GM19238 (cell line): ENCODE data around the gene PSMB8.
"Not testable (repeated sequence)": the region's sequence is repeated elsewhere in the genome, so short reads cannot be mapped to it uniquely, and the experiment has no call there.

ENCODE experiments used
- DNase-seq: peaks from one replicate; pipeline ENCODE4 v3.0.0; 2011; ENCODE audit warnings: low spot score; ENCODE audit not compliant: insufficient read length

The PSMB8 gene

DNA sequence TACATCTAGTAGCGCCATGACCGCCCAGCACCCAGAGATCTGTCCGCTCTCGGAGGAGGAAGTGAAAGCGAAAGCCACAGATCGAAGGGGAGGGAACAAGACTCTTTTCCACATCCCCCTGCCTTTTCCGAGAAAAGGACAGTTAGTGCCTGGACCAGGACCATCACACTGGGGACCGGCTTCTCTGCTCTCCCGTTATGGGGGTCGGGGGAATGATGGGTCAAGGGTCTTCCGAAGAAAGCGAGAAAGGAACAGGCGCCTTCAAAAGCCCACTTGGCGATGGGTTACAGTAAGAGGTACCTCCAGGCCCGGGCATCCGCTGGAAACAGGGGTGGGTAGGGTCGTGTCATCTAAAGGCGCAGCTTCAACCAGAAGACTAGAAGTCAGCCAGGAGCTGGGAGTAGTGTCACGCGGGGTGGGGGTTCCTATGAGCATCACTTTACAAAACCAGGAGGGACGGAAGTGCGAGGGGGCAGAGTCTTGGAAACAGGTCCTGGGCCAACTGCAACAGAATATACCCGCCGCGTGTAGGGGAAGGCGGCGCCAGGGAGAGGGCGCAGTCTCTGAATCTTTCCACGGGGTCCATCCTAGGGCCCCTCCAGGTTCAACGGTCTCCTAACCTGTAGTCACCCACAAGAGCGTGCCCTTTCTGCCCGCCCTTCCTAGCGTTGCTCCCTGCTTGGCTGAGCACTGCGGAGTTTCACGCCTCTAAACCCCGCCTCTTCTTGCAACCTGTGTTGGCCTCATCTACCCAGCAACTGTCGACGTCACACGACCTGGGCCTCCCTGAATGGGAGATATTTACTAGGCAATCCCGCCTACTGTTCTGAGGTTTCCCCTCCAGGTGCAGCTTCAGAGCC lies at the start of gene PSMB8:
PSMB8 (minus strand) TSS at position 69 of the 860 bp plus-strand sequence; CDS start at position 18, 51 bp downstream.
- DNase-seq = peak; percentile 70

DNA sequence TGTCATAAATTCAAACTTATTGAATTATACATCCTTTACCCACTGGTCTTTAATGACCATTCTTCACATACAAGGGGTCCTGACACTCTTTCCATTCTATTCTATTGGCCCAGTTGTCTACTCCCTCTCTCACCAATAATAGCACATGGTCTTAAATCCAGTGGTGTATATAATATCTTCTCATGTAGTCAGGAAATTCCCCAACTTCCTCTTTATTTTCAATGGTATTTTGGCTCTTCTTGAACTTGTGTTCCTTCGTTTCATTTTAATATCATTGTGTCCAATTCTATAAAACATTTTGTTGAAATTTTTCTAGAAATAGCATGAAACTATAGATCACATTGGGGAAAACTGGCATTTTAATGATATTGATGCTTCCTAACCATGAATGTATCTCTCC lies 47.0 kb upstream of the PSMB8 start:
- no peak for DNase-seq

DNA sequence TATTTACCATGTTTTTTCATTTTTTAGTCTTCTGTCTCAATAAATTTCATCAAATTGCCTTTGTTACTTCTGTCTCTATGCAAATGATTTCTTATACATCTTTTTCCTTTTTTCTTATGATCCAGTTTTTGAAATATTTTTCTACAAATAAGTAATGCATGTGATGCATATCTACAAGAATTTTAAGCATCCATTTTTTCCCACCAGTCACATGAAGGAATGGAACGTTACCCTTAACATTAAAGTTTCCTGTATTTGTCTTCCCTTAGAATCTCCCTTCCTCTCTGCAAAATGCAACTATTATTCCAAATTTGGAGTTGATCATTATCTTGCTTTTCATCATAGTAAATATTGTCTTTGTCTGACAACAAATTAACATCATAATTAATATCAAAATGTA lies 45.7 kb upstream of the PSMB8 start:
- no peak for DNase-seq

DNA sequence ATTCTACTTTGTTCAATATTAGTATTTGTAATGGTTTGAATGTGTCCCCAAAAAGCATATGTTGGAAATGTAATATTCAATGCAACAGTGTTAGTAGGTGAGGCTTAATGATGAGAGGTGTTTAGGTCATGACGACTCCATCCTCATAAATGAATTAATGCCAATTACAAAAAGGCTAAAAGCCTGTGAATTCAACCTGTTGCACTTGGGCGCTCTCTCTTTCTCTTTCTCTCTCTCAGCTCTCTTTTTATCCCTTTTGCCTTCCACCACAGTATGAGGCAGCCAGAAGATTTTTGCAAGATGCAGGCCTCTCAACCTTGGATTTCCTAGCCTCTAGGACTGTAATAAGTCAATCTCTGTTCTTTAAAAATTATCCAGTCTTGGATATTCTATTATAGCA lies 44.7 kb upstream of the PSMB8 start:
- DNase-seq = no peak

DNA sequence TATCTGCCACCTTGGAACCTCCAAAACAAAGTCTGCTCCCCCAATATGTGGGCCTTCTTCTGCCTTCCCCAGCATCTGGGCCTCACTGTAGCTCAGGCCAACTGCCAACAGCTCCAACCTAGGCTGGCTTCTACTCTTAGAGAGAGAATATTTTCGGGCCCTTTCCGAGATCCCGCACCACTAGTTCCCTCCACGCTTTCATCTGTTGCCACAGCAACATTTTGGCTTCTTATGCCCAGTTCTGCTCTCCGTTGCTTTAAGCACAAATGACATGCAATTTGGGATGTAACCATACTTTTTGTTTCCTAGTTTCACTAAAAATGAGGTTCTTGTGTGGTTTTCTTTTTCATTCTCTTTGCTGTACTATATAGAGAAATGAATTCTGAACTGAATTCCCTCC lies 43.8 kb upstream of the PSMB8 start:
- DNase-seq = no peak

DNA sequence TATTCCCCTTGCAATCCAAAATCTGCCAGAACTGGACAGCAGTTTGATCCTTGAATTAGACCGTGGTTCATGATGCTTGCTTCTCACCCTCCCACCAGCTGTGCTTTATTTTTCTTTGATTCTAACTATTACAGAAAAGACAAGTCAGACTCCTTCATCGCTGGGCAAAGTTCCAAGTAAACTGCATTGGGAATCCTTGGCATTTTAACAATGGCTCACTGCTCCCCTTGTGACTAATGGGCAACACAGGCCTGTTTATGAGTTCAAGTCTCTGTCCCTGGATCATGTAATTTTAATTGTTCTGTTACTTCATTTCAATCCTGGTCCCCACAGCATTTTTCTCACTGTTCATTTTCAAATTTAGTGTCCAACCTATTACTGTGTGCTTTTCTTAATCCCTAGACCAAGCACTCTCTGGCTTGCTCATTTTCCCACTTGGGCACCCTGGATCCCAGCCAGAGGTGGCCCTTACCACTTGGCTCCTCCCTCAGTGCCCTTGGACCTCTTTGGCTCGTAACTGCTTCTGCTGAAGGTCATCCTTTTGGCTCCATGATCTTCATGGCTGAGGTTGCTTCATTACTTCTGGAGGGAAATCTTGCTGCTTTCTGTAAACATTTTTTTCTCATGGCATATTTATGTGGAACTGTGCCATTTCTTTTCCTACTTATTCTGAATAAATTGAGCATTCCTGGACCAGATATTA lies 43.0 kb upstream of the PSMB8 start:
- DNase-seq = no peak

DNA sequence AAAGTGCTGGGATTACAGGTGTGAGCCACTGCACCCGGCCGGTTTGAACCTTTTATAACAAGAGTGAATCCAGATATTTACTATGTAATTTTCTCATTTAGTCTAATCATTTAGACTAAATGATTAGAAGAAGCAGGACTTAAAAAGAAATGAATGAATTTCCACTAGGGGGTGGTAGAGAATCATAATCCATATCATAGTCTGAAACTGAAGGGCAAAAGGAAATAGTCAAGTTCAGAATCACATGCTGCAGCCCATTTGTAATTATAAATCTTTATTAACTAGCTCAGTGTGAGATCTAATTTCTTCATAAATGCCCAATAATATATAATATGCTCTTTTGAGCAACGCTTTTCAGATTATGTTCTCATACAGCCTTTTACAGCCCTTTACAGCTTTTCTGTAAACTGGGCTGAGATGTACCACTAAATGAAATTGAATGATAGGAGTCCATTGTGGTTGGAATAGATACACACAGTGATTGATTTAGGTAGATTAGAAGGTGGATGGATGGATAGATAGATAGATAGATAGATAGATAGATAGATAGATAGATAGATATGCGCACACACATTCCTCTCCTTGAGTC lies 41.9 kb upstream of the PSMB8 start:
- peak; percentile 22 for DNase-seq

DNA sequence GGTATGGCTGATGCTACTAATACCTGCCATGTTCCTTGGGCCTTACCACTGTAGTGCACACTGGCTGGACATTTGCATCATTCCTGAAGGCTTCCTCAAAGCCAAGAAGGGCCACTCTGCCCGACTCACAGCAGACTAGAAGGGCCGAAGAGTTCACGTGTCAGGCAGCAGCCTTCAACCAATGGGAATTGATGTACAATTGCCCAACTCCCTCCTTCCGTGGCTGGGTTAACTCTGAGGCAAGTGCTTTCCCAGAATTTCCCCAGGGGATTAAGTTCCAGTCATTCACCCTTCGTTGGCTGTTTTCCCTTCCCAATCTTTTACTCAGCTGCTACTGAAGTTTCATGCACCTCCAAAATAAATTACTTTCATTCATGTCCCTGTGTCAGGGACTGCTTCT lies 39.9 kb upstream of the PSMB8 start:
- no peak for DNase-seq

DNA sequence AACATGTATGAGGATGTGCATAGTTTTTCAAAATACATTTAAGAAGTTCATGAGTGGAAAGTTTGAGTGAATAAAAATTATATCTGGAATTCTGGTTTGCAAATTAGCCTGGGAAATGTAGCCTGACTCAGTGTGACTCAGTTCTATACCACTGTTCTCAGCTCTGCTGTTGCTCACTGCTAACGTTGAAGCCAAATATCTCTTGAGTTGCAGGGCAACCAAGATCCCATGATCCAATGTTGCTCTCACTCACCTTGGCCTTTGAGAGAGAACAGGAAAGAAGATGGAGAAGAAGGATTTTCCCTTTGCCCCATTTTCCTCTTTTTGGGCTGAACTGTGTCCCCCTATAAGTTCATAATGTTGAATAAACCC lies 39.0 kb upstream of the PSMB8 start:
- no peak for DNase-seq

DNA sequence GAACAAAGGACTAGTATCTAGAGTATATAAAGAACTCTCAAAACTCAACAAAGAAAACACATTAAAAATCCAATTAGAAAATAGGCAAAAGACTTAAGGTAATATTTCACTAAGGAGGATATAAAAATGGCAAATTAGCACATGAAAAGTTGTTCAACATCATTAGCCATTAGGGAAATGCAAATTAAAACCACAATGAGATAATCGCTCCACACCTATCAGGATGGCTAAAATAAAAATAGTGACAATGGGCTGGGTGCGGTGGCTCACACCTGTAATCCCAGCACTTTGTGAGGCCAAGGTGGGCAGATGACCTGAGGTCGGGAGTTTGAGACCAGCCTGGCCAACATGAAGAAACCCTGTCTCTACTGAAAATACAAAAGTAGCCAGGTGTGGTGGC lies 37.1 kb upstream of the PSMB8 start:
- DNase-seq = not testable (repeated sequence)

DNA sequence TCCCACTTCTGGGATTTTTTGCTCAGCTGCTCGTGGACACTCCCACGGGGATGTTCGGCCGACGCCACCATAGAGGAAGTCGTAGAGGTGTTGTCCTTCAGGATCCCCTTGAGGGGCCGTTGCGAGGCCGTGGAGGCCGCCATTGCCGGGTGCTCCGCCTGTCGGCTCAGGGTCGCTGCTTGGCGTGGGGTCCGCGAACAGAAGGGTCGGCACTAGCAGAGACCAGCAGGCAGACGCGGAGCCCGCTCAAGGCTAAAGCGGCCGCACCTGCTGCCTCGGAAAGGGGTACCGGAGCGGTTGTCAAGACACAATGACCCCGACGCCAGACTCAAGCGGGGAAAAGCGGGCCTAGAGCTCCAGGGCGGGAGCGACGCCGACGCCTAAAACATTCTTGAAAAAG lies 35.8 kb upstream of the PSMB8 start:
- no peak for DNase-seq

DNA sequence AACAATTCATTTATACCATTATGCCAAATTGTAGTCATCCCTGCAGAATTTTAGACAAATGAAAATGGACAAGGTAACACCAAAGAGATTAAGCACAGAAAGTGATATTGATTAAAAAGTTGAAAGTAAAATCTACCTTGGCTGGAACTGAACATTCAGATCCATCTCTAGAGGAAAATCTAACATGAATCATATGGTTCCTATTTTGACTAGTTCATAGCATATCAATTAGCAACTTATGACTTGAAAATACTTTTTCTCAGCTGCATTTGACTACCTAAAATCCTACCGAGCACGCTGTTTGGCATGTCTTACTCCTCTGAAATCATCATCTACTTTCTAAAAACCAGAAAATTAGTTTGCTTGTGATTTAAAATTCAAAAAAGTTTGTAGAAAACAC lies 32.8 kb upstream of the PSMB8 start:
- no peak for DNase-seq

DNA sequence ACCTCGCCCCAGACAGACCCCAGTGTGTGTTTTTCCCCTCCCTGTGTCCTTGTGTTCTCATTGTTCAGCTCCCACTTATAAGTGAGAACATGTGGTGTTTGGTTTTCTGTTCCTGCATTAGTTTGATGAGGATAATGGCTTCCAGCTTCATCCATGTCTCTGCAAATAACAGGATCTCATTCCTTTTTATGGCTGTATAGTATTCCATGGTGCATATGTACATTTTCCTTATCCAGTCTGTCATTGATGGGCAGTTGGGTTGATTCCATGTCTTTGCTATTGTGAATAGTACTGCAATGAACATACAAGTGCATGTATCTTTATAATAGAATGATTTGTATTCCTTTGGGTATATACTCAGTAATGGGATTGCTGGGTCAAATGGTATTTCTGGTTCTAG lies 30.1 kb upstream of the PSMB8 start:
- not testable (repeated sequence) for DNase-seq

DNA sequence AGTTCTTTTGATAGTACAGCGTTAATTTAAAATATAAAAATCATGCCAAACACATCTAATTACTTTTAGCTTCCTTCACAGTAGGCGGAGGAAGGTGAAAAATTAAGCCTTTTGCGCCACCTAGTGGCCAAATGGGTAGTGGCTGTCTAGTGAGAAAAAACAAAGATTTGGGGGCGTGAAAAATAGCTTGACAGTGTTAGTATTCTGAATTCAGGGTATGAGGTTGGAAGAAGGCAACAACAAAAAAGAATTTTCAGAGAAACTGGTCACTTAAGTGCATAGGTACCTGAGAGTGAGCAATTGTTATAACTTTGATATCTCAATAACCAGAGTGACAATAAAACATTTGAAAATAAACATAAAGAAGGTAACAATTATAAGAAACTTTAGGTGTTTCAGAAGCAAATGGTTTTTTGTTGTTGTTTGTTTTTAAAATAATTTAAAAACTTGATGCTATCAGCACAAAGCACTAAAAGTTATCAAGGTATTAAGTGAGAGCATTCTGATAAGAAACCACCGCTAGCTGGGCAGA lies 24.5 kb upstream of the PSMB8 start:
- DNase-seq = no peak

DNA sequence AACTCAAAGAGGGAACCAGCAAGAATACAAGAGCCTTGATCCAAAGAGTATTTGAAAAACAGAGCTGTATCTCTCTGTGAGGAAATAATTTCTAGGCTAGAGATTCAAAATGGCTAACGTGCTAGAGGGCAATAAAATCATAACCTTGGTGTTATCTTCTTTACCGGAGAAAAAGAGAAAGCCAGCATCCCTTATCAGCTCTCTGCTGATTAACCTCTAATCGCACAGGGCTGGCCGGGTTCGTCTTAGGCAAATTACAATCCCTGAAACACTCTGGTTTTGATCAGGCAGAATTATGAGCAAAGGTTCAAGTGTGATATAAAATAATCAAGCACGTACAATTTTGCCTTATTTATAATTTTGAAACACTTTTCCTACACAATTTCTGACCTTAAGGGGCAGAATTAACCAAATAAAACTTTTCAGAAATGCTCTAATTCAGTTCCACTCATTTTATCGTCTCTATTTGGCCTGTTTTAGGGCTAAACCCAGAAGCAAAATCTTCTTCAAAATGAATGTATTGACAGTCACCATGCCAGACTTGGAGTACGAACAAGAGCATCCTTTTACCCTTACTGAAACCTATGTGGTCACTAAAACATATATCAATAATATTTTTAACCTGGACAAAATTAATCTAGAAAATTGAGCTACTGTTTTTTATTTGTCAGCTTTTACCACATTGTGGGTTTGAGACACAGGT lies 23.9 kb upstream of the PSMB8 start:
- no peak for DNase-seq

DNA sequence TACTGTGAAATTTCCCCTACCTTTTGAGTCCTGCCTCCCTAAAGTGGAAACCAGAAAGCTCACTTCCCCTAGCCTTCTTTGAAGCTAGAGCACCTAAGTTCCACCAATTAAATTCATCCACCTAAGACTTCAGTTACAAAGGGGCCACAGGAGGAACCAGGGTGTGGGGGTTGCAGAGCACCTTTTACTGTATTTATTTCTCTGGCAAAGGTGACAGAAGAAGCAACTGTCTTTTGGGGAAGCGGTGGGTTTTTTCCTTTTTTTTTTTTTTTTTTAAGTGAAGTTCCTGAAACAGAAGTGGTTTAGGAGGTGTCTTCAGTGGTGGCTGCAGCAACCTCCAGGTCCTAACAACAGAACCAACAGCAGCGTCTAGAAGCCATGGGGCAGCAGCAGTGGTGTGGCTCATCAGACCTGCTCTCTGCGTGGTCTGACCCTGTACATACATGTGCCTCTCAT lies 23.2 kb upstream of the PSMB8 start:
- no peak for DNase-seq

DNA sequence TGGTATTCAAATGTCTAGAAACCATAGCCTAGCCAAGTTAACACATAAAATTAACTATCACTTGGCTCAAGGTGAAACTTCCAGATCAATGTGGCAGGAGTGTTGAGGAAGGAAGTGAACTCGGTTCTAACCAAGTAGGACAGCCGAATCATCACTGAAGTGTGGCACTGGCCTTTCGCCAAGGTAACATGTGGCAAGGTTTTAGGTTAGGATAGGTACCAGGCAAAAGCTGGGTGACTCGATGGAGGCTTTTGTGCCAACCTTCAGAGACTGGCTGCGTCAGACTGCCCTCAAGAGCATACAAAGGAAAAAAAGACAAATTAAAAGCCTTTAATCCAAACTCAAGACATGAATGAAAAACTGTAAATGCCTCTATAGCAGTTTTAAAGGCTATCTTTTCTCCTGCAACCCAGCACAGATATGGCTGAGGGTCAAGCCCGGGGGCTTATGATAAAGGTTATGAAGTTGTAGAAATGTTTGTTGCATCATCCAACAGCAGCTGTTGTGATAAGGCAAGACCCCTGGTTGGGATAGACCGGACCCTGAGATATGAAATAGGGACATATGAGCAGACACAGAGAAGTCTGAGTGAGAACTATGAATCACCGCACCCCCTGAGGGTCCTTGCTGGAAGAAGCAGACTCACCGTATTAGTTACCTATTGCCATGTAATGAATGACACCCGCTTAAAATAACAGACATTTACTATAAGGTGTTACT lies 22.0 kb upstream of the PSMB8 start:
- DNase-seq = no peak

DNA sequence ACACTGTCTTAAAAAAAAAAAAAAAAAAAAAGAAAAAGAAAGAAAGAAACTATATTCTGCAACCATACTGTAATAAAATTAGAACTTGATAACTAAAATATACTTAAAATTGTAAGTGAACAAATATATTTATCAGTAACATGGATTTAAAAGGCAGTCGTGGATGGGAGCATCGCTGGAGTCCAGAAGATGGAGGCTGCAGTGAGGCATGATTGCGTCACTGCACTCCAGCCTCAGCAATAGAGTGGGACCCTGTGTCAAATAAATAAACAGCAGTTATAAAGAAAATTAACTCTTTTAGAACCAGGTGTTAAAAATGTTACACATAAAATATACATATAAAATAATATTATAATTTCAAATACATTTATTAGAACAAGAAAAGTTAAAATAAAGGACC lies 18.9 kb upstream of the PSMB8 start:
- DNase-seq = no peak

DNA sequence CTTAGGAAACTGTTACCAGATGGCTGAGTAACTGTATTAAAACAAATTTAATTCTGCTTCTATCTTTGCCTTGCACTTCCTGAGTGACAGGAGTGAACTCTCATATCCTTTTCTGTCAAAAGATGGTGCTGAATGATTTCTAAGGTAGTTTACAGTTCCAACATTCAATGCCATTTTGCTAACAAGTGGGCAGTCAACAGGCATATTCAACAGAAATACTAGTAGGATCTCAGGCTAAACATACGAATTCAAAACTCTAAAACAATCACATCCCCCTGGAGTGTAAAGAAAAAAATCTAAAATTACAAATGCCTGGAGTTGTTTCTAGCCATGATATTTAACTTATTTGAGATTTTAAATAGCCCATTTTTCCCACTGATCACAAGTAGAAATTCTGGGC lies 16.8 kb upstream of the PSMB8 start:
- no peak for DNase-seq

DNA sequence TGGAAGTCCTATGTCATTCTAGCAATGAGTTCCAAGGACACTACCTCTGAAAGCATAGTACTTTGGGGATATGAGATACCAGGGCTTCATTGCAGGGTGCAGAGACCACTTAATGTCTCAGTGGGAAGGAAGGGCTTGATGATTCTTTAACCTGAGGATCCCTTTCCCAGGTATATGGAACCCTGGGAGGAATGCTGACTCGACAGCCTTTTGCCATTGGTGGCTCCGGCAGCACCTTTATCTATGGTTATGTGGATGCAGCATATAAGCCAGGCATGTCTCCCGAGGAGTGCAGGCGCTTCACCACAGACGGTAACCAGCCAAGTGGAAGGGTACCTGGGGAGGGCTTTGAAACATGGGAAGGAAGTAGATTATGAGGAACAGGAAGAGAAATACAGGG lies 14.3 kb upstream of the PSMB8 start:
- DNase-seq = no peak
